DOHH2 (cell line): ENCODE results near the gene LEF1.

Source experiments
- CTCF ChIP-seq: fragments of 200-600 bp; sonication (generic); IDR thresholded peaks from one replicate; pipeline ENCODE4 v1.5.1; 2014; ENCODE audit warnings: antibody characterized with exemption, mild to moderate bottlenecking, low read depth, low read length; ENCODE audit not compliant: poor library complexity, severe bottlenecking
- EZH2phosphoT487 ChIP-seq: fragments of 200-600 bp; sonication (generic); IDR thresholded peaks from 2 replicates; pipeline ENCODE4 v1.6.1; 2017; ENCODE audit warnings: borderline replicate concordance, mild to moderate bottlenecking, antibody characterized with exemption, low read length, moderate library complexity, mixed read lengths

DNA sequence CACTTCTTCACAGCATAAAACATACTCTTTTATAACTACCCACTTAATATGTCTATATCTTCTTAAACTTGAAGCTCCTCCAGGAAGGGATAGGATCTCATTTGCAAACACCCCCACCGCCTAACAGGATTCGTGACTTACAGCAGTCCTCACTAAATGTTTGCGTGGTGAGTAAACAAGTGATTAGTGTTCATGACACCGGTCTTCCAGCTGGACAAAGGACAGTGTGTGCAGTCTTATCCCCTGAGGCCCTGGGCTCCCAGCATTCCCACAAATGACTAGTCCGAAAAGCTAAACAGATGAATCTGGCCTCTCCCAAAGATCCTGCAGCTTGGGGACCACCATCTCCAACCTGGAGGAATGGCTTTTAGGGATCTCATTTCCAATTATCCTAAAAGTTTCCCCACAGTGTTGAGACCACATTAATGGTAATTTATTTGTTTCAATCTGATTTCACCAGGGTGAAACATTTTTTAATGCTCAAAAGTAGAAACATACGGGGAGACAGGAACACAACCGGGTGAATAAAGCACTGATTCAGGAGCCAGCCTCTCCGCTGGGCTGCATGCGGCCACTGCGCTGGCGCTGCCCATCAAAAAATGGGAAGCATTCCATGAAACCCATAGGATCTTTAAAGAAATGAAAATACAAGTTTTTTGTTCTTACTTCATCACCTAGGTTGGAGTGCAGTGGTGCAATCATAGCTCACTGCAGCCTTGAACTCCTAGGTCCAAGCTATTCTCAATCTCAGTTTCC, 109.9 kb downstream of the LEF1 start:
- TF ChIP-seq CTCF = no peak
- TF ChIP-seq EZH2phosphoT487 = no peak
